Muscle of leg (tissue), 11 donors: Measurements from ENCODE around the gene C19orf85. TPM values are rescaled to one million over a fixed set of nuclear protein-coding genes. Genes with fewer than 3 reads are reported as not detected.

ENCODE experiments used
- DNase-seq: peaks from one replicate; pipeline ENCODE4 v3.0.0; 2013
- H3K27ac ChIP-seq: one replicate; pipeline ENCODE4 v1.5.1; 2013; ENCODE audit warnings: mild to moderate bottlenecking, low read length, control low read depth
- H3K27me3 ChIP-seq: one replicate; pipeline ENCODE4 v1.6.1; 2013; ENCODE audit warnings: low read length; ENCODE audit not compliant: control insufficient read depth, insufficient read depth
- H3K36me3 ChIP-seq: one replicate; pipeline ENCODE4 v1.6.1; 2013; ENCODE audit warnings: low read length; ENCODE audit not compliant: control insufficient read depth, insufficient read depth
- H3K4me1 ChIP-seq: one replicate; pipeline ENCODE4 v1.6.1; 2013; ENCODE audit warnings: low read length; ENCODE audit not compliant: control insufficient read depth, insufficient read depth
- H3K4me3 ChIP-seq: one replicate; pipeline ENCODE4 v1.5.1; 2013; ENCODE audit warnings: low read length, control low read depth
- H3K9me3 ChIP-seq: replicated peaks from 2 replicates; pipeline ENCODE4 v1.6.1; 2013; ENCODE audit warnings: low read depth, low read length; ENCODE audit not compliant: control insufficient read depth
- WGBS: methylation state at CpG from one replicate; pipeline ENCODE4 v1.1.5; 2013; ENCODE audit warnings: missing lambda C conversion rate; ENCODE audit not compliant: insufficient coverage; 5-methylcytosine and 5-hydroxymethylcytosine counted together
- polyA plus RNA-seq, 8 donors: library from polyadenylated mRNA; unstranded; fragments of 120-200 nt; gene quantifications; one replicate each; pipeline versions ENCODE4 v1.2.1 to v1.2.3, GENCODE V29; 2013; ENCODE audit warnings: inconsistent platforms in 1 of 8, low replicate concordance in 1 of 8; ENCODE audit not compliant: insufficient read length in 8 of 8, insufficient read depth in 1 of 8
- total RNA-seq: library from RNA; stranded (reverse); fragments of 120-200 nt; gene quantifications from one replicate; pipeline ENCODE4 v1.2.4, GENCODE V29; 2013

Gene C19orf85
- total and polyA plus RNA-seq, 9 donors: not detected

DNA sequence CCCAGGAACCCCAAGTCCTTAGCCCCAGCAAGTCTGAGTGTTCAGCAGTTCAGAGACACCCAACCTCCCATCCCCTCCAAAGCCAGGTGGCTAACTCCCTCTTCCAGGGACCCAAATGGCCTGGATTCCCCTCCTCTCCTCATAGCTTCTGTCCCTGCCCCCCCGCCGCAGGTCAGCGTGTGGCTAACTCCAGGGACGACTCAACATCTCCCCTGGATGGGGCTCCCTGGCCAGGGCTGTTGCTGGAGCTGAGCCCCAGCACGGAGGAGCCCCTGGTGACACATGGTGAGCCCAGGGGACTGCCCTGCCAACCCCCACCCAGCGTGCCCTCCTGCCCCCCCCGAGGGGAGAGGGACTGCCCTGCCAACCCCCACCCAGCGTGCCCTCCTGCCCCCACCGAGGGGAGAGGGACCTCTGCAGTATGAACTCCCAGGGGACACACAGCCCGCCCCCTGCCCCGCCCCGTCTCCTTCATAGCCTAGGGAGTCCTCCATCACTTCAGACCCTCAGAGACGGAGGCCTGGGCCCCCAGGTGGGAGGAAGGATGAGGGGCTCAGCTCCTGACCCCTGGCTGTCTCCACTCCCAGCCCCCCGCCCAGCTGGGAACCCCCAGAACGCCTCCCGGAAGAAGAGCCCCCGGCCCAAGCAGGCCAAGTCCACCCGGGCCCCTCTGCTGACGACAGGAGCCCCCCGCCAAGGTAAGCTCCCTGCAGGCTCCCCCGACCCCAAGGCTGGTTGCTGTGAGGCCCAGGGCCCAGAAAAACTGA is 25.3 kb upstream of the C19orf85 start:
- H3K27ac ChIP-seq: peak overlapping the region; percentile 59
- DNase-seq: peak; percentile 49
- peaks cover 8% of the 10 kb centered on the region for H3K27me3 ChIP-seq
- peaks cover 87% of the 10 kb centered on the region for H3K4me1 ChIP-seq
- 26% methylated on average over 10 of the region's 21 CpGs for WGBS
- no peaks in the 10 kb centered on the region for H3K9me3 ChIP-seq
- no peaks in the 10 kb centered on the region for H3K36me3 ChIP-seq
- no peak overlapping the region for H3K4me3 ChIP-seq

DNA sequence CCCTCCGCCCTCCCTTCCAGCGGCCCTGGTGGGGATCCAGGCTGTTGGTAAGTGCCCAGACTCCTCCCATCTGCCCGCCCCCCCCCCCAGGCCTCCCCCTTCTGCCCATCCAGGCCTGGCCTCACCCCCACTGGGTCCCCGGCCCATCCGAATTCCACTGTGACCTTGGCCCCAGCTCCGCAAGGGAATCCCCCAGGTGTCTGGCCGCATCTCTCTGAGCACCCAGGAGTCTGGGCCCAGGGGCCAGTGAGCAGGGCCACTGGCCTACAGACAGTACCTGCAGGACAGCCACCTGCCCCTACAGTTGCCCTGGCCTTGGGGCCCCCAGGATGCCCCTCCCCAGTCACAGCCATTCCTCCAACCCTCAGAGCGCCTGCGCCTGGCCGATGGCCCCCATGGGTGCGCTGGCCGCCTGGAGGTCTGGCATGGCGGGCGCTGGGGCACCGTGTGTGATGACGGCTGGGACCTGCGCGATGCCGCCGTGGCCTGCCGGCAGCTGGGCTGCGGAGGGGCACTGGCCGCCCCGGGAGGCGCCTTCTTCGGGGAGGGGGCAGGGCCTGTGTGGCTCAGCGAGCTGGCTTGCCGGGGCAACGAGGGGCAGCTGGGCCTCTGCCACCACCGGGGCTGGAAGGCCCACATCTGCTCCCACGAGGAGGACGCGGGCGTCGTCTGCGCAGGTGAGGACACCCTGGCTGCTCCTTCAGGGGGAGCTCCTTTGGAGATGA is 24.6 kb upstream of the C19orf85 start:
- 41% methylated on average over 34 of the region's 36 CpGs for WGBS
- Histone ChIP-seq H3K27me3 (peaks cover 5% of the 10 kb centered on the region), H3K27ac (peak overlapping the region; percentile 59), H3K9me3 (no peaks in the 10 kb centered on the region), H3K36me3 (no peaks in the 10 kb centered on the region), H3K4me3 (no peak overlapping the region), H3K4me1 (peaks cover 86% of the 10 kb centered on the region)
- DNase-seq: peak; percentile 72

DNA sequence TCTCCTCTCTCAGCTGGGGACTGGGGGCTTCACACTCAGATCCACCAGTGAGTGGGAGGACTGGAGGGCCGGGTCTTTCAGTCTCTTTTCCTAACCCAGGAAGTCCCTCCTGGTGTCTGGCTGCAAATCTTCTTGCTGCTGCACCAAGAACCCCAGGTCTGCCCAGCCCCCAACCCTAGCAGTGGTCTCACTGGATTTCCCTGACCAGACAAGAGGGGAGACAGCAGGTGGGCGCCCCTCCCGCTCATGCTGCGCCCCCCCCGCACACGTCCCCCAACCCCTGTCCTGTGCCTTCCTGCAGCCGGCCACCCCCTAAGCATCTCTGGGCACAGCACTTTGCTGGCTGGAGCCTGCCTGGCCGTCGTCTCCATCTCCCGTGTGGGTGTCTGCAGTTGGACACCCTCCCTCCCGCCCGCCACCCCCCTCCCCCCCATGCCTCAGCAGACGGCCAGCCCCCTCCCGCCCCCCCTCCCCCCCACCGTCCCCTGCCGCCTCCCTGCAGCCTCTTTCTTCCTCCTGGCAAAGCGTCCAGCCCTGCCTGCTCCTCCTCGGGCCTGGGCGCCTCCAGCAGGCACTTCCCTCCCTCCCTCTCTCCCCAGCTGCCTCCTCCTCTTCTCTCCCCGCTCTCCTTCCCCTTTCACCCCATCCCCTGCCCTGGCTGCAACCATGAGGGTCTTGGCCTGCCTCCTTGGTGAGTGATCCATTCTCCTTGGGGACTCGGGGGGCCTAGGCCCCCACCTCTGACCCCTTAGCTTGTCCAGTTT is 23.6 kb upstream of the C19orf85 start, which contains the start of gene SSC5D:
Gene SSC5D, plus strand, starts transcription at position 513 of the 764 bp plus-strand sequence. Its CDS starts 154 bp downstream, at position 667.
- Histone ChIP-seq H3K27ac (peak within 1 kb of the TSS; percentile 95), H3K36me3 (peaks cover 5% of the 10 kb centered on the region), H3K27me3 (peaks cover 1% of the 10 kb centered on the region), H3K4me1 (peaks cover 84% of the 10 kb centered on the region), H3K9me3 (no peaks in the 10 kb centered on the region), H3K4me3 (peak within 1 kb of the TSS; percentile 25)
- WGBS: 10% methylated on average over 6 of the region's 21 CpGs
- DNase-seq: peak; percentile 90

DNA sequence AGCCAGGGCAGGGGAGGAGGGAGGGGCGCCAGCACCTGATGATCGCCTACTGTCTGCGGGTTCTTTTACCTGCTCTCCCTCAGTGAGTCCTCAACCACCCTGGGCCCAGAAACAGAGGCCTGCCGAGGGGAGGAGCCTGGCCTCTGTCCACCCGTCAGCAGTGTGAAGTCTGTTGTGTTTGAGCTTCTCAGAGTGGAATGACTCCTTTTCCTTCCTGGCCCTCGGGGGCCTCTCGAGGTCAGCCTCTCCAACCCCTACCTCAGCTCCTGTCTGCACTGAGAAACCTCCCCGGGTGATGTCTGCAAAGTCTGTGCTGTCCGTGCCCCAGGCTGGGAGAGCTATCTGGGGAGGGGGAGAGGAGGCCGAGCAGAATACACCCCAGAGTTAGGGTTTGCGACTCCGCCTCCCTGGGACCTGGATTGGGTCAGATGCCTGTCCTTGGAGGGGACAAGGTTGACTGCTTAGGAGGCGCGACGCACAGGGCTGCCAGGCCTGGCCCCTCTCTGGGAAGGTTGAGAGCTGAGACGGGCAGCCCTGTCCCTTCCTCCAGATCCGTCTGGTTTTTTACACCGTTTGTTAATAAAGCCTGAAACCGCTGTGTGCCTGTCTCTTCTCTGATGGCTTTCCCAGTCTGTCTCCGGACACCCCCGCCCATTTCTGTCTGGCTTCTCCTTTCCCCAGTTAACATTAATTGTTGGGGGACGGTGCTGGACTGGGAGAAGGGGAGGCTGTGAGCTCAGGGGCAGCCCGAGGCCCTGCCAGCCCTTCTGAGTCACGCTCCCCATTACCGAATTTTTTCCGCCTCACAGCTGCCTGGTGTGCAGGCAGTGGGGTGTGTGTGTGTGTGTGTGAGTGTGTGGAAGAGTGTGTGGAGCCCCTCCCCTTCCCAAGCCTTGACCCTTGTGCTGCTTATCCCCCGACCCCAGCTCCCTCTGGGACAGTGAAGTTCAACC is 22.7 kb upstream of the C19orf85 start:
- peak; percentile 99 for DNase-seq
- H3K4me1 ChIP-seq: peaks cover 75% of the 10 kb centered on the region
- peak overlapping the region; percentile 95 for H3K27ac ChIP-seq
- peaks cover 11% of the 10 kb centered on the region for H3K36me3 ChIP-seq
- H3K27me3 ChIP-seq: no peaks in the 10 kb centered on the region
- 14% methylated on average over 7 of the region's 27 CpGs for WGBS
- peak overlapping the region; percentile 17 for H3K4me3 ChIP-seq
- H3K9me3 ChIP-seq: no peaks in the 10 kb centered on the region

DNA sequence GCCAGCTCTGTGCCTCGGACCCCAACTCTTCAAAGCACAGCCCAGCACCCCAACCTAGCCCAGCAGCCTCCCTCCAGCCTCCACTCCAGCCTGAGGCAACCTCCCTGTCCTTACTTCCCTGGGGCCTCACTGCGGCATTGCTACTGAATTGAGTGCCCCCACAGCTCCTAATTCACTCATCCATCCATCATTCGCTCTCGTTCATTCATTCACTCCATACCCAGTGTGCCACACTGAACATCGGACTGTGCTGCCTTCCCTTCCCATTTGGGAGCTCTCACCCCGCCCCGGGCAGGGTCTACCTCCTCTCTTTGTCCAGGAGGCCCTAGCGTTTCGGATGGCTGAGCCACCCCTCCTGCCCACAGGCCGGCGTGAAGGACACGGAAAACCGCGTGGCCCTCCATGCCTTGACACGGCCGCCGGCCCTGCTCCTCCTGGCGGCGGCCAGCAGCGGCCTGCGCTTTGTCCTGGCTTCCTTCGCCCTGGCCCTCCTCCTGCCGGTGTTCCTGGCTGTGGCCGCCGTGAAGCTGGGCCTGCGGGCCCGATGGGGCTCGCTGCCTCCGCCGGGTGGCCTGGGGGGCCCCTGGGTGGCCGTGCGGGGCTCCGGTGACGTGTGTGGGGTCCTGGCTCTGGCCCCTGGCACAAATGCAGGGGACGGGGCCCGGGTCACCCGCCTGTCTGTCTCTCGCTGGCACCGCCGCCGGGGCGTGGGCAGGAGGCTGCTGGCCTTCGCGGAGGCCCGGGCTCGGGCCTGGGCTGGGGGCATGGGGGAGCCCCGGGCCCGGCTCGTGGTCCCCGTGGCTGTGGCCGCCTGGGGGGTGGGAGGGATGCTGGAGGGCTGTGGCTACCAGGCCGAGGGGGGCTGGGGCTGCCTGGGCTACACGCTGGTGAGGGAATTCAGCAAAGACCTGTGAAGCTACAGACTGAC is 21.8 kb upstream of the C19orf85 start:
- Histone ChIP-seq H3K27ac (peak overlapping the region; percentile 95), H3K4me1 (peaks cover 66% of the 10 kb centered on the region), H3K9me3 (no peaks in the 10 kb centered on the region), H3K4me3 (peak overlapping the region; percentile 6), H3K36me3 (peaks cover 13% of the 10 kb centered on the region), H3K27me3 (no peaks in the 10 kb centered on the region)
- 39% methylated on average over 47 of the region's 53 CpGs for WGBS
- peak; percentile 53 for DNase-seq

DNA sequence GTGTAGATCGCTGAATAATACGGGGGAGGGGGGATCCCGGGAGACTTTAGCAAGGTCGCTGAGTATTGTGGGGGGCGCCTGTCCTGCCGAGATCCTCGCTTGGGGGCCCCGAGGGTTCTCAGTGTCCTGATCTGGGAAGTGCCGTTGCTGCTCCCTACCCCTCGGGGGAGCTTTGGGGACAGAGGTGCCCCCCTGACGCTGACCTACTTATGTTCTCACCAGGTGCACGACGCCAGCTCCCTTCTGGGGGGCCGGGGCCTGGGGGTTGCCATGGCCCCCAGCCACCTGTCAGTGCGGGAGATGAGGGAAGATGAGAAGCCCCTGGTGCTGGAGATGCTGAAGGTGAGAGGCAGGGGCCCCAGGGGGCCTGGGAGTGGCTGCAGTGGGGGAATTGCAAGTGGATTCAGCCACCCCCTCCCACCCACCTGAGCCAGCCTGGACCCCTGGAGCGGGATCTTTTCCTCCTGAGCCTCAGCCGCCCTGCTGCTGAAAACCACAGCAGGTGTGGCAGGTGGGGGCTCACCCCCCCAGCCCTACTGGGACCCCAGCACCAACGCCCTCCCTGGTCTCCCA is 21.0 kb upstream of the C19orf85 start:
- H3K27me3 ChIP-seq: no peaks in the 10 kb centered on the region
- H3K36me3 ChIP-seq: peaks cover 14% of the 10 kb centered on the region
- H3K4me1 ChIP-seq: peaks cover 58% of the 10 kb centered on the region
- H3K9me3 ChIP-seq: no peaks in the 10 kb centered on the region
- 18% methylated on average over 7 of the region's 18 CpGs for WGBS
- peak; percentile 46 for DNase-seq
- H3K4me3 ChIP-seq: peak overlapping the region; percentile 75
- H3K27ac ChIP-seq: peak overlapping the region; percentile 95

DNA sequence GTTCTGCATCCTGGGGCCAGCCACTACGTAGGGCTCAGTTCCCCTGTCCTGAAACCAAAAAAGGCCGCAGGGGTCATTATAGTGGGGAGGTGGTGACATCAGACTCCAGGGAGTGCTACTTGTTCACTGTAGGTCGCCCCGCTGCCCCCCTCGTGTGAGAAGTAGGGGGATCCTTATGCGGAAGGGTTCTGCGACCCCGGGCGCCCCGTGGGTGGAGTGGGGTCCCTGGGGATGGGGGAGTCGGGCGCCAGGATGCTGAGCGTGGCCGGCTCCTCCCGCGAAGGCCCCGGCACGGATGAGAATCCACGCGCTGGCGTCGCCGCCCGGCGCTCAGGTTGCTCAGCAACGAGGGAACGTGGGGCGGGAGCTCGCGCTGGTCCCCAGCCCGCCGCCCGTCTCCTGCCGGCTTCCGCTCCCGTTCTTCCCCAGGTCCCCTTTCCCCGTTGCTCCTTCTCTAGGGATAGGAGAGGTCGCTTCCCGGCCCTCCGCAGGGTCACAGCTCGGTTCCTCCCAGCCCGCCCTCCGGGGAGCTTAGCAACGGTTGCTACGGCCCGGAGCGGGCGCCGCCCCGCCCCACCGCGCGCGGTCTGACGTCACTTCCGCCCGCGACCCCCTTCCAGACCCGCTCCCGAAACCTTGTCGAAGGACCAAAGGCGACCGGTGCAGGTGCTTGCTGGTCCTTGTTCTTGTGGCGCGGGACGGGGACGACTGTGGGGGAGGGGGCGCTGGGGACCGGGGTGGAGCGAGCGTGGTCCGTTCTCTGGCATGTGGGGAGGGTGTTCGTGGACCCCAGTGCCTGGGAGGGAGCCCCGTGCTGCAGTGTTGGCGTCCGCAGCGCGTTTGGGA is 20.3 kb upstream of the C19orf85 start, which contains the start of gene NAT14:
Gene NAT14, plus strand, starts transcription at position 596 of the 846 bp plus-strand sequence. CDS start 521 bp downstream, outside the sequence.
- peaks cover 55% of the 10 kb centered on the region for H3K4me1 ChIP-seq
- H3K36me3 ChIP-seq: peaks cover 14% of the 10 kb centered on the region
- H3K4me3 ChIP-seq: peak within 1 kb of the TSS; percentile 75
- under 1% methylated on average over 67 of the region's 78 CpGs for WGBS
- peak; percentile 82 for DNase-seq
- H3K27me3 ChIP-seq: no peaks in the 10 kb centered on the region
- no peaks in the 10 kb centered on the region for H3K9me3 ChIP-seq
- H3K27ac ChIP-seq: peak within 1 kb of the TSS; percentile 95
